ENCODE results near the gene NDUFS7. TPM values are rescaled to one million over a fixed set of nuclear protein-coding genes. Genes with fewer than 3 reads are reported as not detected.

The NDUFS7 gene
- total RNA-seq, 2 experiments from 2014 or later, result 93.4 to 113 TPM

GRCh38 chr19:1366296-1366695 is 17.4 kb upstream of the NDUFS7 start:
- Mint-ChIP-seq H3K27me3 (no peaks in the 10 kb centered on the region), H3K36me3 (ENCODE audit: low read depth) (peaks cover 43% of the 10 kb centered on the region), H3K27ac (no peak overlapping the region), H3K4me3 (no peak overlapping the region), H3K9me3 (ENCODE audit: low read depth) (no peaks in the 10 kb centered on the region), H3K4me1 (peaks cover 25% of the 10 kb centered on the region)
- DNase-seq (no peak), ATAC-seq (no peak)
- CTCF ChIA-PET, result no interaction called here
- POLR2A ChIA-PET, result no interaction called here
- intact Hi-C loops (cut with DNase I, micrococcal nuclease), result no loop called here

- Mint-ChIP-seq H3K4me3 (no peak overlapping the region), H3K4me1 (peaks cover 22% of the 10 kb centered on the region), H3K27ac (no peak overlapping the region), H3K27me3 (no peaks in the 10 kb centered on the region), H3K36me3 (ENCODE audit: low read depth) (peaks cover 36% of the 10 kb centered on the region), H3K9me3 (ENCODE audit: low read depth) (no peaks in the 10 kb centered on the region)
- ChIA-PET POLR2A (no interaction called here), CTCF (interaction anchor here (0.9 kb wide), 1 partner anchor 11 kb away, joined by 3 read pairs; no protein-coding TSS in a partner anchor)
- DNase-seq (no peak), ATAC-seq (no peak)
- intact Hi-C loops (cut with DNase I, micrococcal nuclease), result no loop called here
Observed at GRCh38 chr19:1366899-1367870, 16.5 kb upstream of the NDUFS7 start.

GRCh38 chr19:1369214-1369805 is 14.4 kb upstream of the NDUFS7 start:
- no peaks in the 10 kb centered on the region for H3K9me3 Mint-ChIP-seq (ENCODE audit: low read depth)
- H3K4me1 Mint-ChIP-seq, result peaks cover 2% of the 10 kb centered on the region
- CTCF ChIA-PET, result no interaction called here
- H3K27ac Mint-ChIP-seq, result no peak overlapping the region
- DNase-seq (no peak), ATAC-seq (no peak)
- intact Hi-C loops (cut with DNase I, micrococcal nuclease), result no loop called here
- POLR2A ChIA-PET, result no interaction called here
- H3K27me3 Mint-ChIP-seq, result no peaks in the 10 kb centered on the region
- H3K36me3 Mint-ChIP-seq (ENCODE audit: low read depth), result peaks cover 22% of the 10 kb centered on the region
- H3K4me3 Mint-ChIP-seq, result no peak overlapping the region

GRCh38 chr19:1370579-1371361 is 12.9 kb upstream of the NDUFS7 start:
- peaks cover 16% of the 10 kb centered on the region for H3K36me3 Mint-ChIP-seq (ENCODE audit: low read depth)
- no peaks in the 10 kb centered on the region for H3K4me1 Mint-ChIP-seq
- DNase-seq (no peak), ATAC-seq (no peak)
- ChIA-PET POLR2A (no interaction called here), CTCF (no interaction called here)
- H3K27ac Mint-ChIP-seq, result no peak overlapping the region
- no peak overlapping the region for H3K4me3 Mint-ChIP-seq
- intact Hi-C loops (cut with DNase I, micrococcal nuclease), result no loop called here
- H3K27me3 Mint-ChIP-seq, result no peaks in the 10 kb centered on the region
- H3K9me3 Mint-ChIP-seq (ENCODE audit: low read depth), result no peaks in the 10 kb centered on the region

GRCh38 chr19:1373042-1373533 is 10.6 kb upstream of the NDUFS7 start:
- Mint-ChIP-seq H3K4me3 (no peak overlapping the region), H3K36me3 (ENCODE audit: low read depth) (peaks cover 17% of the 10 kb centered on the region), H3K4me1 (no peaks in the 10 kb centered on the region), H3K27ac (no peak overlapping the region), H3K9me3 (ENCODE audit: low read depth) (no peaks in the 10 kb centered on the region), H3K27me3 (no peaks in the 10 kb centered on the region)
- ATAC-seq, result no peak
- POLR2A ChIA-PET, result no interaction called here
- no peak for DNase-seq
- CTCF ChIA-PET, result interaction anchor here (1.0 to 1.1 kb wide), 2 partner anchors 10 to 129 kb away, joined by 3 to 6 read pairs; partner anchors contain the start of gene NDUFS7
- intact Hi-C loops (cut with DNase I, micrococcal nuclease), result no loop called here

- DNase-seq (no peak), ATAC-seq (no peak)
- peaks cover 18% of the 10 kb centered on the region for H3K36me3 Mint-ChIP-seq (ENCODE audit: low read depth)
- H3K4me1 Mint-ChIP-seq, result no peaks in the 10 kb centered on the region
- no peaks in the 10 kb centered on the region for H3K27me3 Mint-ChIP-seq
- ChIA-PET POLR2A (no interaction called here), CTCF (interaction anchor here (1.0 to 1.1 kb wide), 2 partner anchors 10 to 129 kb away, joined by 3 to 6 read pairs; partner anchors contain the start of gene NDUFS7)
- intact Hi-C loops (cut with DNase I, micrococcal nuclease), result no loop called here
- no peaks in the 10 kb centered on the region for H3K9me3 Mint-ChIP-seq (ENCODE audit: low read depth)
- no peak overlapping the region for H3K27ac Mint-ChIP-seq
- H3K4me3 Mint-ChIP-seq, result no peak overlapping the region
Observed at GRCh38 chr19:1373534-1374249, 10.0 kb upstream of the NDUFS7 start.

GRCh38 chr19:1374250-1374577 is 9.5 kb upstream of the NDUFS7 start:
- Mint-ChIP-seq H3K4me3 (no peak overlapping the region), H3K9me3 (ENCODE audit: low read depth) (no peaks in the 10 kb centered on the region), H3K36me3 (ENCODE audit: low read depth) (peaks cover 18% of the 10 kb centered on the region), H3K4me1 (no peaks in the 10 kb centered on the region), H3K27me3 (no peaks in the 10 kb centered on the region), H3K27ac (no peak overlapping the region)
- POLR2A ChIA-PET, result no interaction called here
- DNase-seq, result no peak
- intact Hi-C loops (cut with DNase I, micrococcal nuclease), result no loop called here
- CTCF ChIA-PET, result no interaction called here
- ATAC-seq, result no peak

GRCh38 chr19:1376415-1376805 is 7.3 kb upstream of the NDUFS7 start:
- ATAC-seq (no peak), DNase-seq (no peak)
- intact Hi-C loops (cut with DNase I, micrococcal nuclease), result no loop called here
- Mint-ChIP-seq H3K36me3 (ENCODE audit: low read depth) (peaks cover 13% of the 10 kb centered on the region), H3K27me3 (no peaks in the 10 kb centered on the region), H3K27ac (no peak overlapping the region), H3K4me3 (no peak overlapping the region), H3K9me3 (ENCODE audit: low read depth) (no peaks in the 10 kb centered on the region), H3K4me1 (no peaks in the 10 kb centered on the region)
- POLR2A ChIA-PET, result no interaction called here
- CTCF ChIA-PET, result no interaction called here

GRCh38 chr19:1377176-1377964 is 6.3 kb upstream of the NDUFS7 start:
- H3K36me3 Mint-ChIP-seq (ENCODE audit: low read depth), result peaks cover 13% of the 10 kb centered on the region
- CTCF ChIA-PET, result no interaction called here
- H3K27me3 Mint-ChIP-seq, result no peaks in the 10 kb centered on the region
- DNase-seq (no peak), ATAC-seq (no peak)
- H3K27ac Mint-ChIP-seq, result no peak overlapping the region
- H3K4me1 Mint-ChIP-seq, result no peaks in the 10 kb centered on the region
- intact Hi-C loops (cut with DNase I, micrococcal nuclease), result no loop called here
- no peak overlapping the region for H3K4me3 Mint-ChIP-seq
- no peaks in the 10 kb centered on the region for H3K9me3 Mint-ChIP-seq (ENCODE audit: low read depth)
- POLR2A ChIA-PET, result no interaction called here

- intact Hi-C loops (cut with DNase I, micrococcal nuclease), result no loop called here
- CTCF ChIA-PET, result no interaction called here
- no peaks in the 10 kb centered on the region for H3K9me3 Mint-ChIP-seq (ENCODE audit: low read depth)
Observed at GRCh38 chr19:1377965-1378785, 5.5 kb upstream of the NDUFS7 start.

More at GRCh38 chr19:1377965-1378785, 5.5 kb upstream of the NDUFS7 start:
- Mint-ChIP-seq H3K4me1 (peaks cover 4% of the 10 kb centered on the region), H3K27ac (no peak overlapping the region), H3K27me3 (no peaks in the 10 kb centered on the region), H3K36me3 (ENCODE audit: low read depth) (peaks cover 11% of the 10 kb centered on the region), H3K4me3 (no peak overlapping the region)
- ATAC-seq, result no peak
- POLR2A ChIA-PET, result no interaction called here
- DNase-seq, result no peak
